Peyer's patch (tissue), 4 donors: Measurements from ENCODE around the gene AAGAB. TPM values are rescaled to one million over a fixed set of nuclear protein-coding genes. Genes with fewer than 3 reads are reported as not detected.

Experiments used
- DNase-seq, 3 donors: peaks; one replicate each; pipeline ENCODE4 v3.0.0-alpha.2; 2017 to 2019
- H3K27ac ChIP-seq, 4 donors: fragments of 200-600 bp; sonication (generic); one replicate each; pipeline ENCODE4 v1.5.1; 2016 to 2019
- H3K27me3 ChIP-seq, 2 donors: fragments of 200-600 bp; sonication (generic); one replicate each; pipeline ENCODE4 v1.5.1; 2019
- H3K36me3 ChIP-seq, 3 donors: fragments of 200-600 bp; sonication (generic); one replicate each; pipeline ENCODE4 v1.5.1; 2016 to 2019
- H3K4me1 ChIP-seq, 4 donors: fragments of 200-600 bp; sonication (generic); one replicate each; pipeline ENCODE4 v1.5.1; 2016 to 2019
- H3K4me3 ChIP-seq, 4 donors: fragments of 200-600 bp; sonication (generic); 1 replicate in 3 of 4; 2 replicates in 1 of 4; pipeline ENCODE4 v1.5.1; 2016 to 2019; ENCODE audit warnings: mild to moderate bottlenecking in 1 of 4
- H3K9me3 ChIP-seq, 4 donors: fragments of 200-600 bp; sonication (generic); one replicate each; pipeline ENCODE4 v1.5.1; 2016 to 2019; ENCODE audit warnings: mild to moderate bottlenecking in 1 of 4
- POLR2A ChIP-seq, 2 donors: fragments of 450-650 bp; IDR thresholded peaks; one replicate each; pipeline ENCODE4 v1.5.1; 2017; ENCODE audit warnings: antibody characterized with exemption in 2 of 2, mild to moderate bottlenecking in 2 of 2, moderate library complexity in 2 of 2
- total RNA-seq, 4 donors: library from RNA; depleted of rRNA; stranded (reverse); fragments of >200 nt; gene quantifications; one replicate each; pipeline ENCODE4 v1.1.0, GENCODE V29; 2016
- TF ChIP-seq, protein P1 (sequence below), 6 experiments: fragments of 450-650 bp in 4 of 6; fragments of 200-600 bp in 2 of 6; sonication (generic) in 1 of 6; IDR thresholded peaks; one replicate each; pipeline ENCODE4 v1.5.1; 2017 to 2019; ENCODE audit warnings: antibody characterized with exemption in 6 of 6, mild to moderate bottlenecking in 3 of 6, moderate library complexity in 1 of 6

Gene AAGAB
- total RNA-seq, 4 donors from 2014 or later, result 27.5 to 54.5 (median 42.8) TPM

DNA sequence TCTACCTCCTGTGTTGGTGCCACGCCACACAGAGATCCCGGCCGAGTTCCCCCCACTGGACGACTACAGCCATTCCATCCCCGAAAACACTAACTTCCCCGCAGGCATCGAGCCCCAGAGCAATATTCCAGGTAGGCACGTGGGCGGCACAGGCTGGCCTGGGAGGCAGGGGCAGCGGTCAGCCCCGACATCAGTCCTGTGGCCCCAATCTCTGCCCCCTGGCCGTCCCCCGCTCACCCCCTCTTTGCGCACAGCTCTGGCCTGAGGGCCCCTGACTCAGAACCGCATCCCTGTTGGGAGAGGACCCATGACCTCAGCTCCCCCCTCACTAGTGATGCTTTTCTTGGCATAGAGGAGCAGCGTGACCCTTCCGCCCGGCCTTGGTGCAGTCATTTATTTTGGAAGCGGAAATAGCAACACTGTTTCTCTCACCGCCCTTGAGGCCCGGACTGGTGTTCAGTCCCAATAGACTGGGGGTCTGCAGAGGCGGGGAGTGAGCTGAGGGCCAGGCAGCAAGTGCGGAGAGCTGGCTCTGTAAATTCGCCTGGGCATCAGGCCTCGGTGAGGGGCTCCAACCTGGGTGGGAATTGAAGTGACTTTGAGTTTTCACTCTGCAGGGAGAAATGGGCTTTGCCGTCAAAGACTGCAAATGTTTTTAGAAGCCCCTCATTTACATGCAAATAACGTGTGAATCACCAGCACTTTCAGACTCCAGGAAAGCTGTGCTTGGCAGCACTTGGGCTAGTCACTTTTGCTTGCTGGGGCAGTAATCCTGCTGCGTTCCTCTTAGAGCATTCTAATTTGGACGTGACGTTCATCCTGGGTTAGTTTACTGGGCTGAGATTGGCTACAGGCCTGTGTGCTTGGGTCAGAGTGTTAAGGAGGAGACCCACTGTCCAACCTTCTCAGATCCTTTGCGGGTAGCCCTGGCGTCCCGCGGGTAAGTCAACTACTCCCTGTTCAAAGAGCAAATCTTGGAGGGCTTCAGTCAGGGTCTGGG lies 88.9 kb downstream of the AAGAB start:
- DNase-seq, result peak in 1 of 3 donors; percentile 45
- Histone ChIP-seq H3K4me3 (no peak overlapping the region), H3K27ac (peak overlapping the region in 2 of 4 donors; percentile 21 to 45), H3K27me3 (no peaks in the 10 kb centered on the region), H3K9me3 (no peaks in the 10 kb centered on the region), H3K36me3 (peaks cover 0 to 60% (median 0%) of the 10 kb centered on the region in 3 donors), H3K4me1 (peaks cover 0 to 26% (median 0%) of the 10 kb centered on the region in 4 donors)
- TF ChIP-seq, protein P1, sequence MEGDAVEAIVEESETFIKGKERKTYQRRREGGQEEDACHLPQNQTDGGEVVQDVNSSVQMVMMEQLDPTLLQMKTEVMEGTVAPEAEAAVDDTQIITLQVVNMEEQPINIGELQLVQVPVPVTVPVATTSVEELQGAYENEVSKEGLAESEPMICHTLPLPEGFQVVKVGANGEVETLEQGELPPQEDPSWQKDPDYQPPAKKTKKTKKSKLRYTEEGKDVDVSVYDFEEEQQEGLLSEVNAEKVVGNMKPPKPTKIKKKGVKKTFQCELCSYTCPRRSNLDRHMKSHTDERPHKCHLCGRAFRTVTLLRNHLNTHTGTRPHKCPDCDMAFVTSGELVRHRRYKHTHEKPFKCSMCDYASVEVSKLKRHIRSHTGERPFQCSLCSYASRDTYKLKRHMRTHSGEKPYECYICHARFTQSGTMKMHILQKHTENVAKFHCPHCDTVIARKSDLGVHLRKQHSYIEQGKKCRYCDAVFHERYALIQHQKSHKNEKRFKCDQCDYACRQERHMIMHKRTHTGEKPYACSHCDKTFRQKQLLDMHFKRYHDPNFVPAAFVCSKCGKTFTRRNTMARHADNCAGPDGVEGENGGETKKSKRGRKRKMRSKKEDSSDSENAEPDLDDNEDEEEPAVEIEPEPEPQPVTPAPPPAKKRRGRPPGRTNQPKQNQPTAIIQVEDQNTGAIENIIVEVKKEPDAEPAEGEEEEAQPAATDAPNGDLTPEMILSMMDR (IDR thresholded peaks at IDR 0.05), result no peak
- TF ChIP-seq POLR2A (IDR thresholded peaks at IDR 0.05), result no peak

GRCh38 chr15:67164811-67165253 lies 89.6 kb downstream of the AAGAB start:
- H3K27ac ChIP-seq, result peak overlapping the region in 2 of 4 donors; percentile 40 to 45
- TF ChIP-seq POLR2A (IDR thresholded peaks at IDR 0.05), result no peak
- TF ChIP-seq, protein P1 (IDR thresholded peaks at IDR 0.05), result no peak
- H3K9me3 ChIP-seq, result no peaks in the 10 kb centered on the region
- DNase-seq, result peak in 1 of 3 donors; percentile 46
- H3K27me3 ChIP-seq, result no peaks in the 10 kb centered on the region
- peaks cover 0 to 26% (median 0%) of the 10 kb centered on the region in 4 donors for H3K4me1 ChIP-seq
- H3K4me3 ChIP-seq, result no peak overlapping the region
- peaks cover 0 to 52% (median 0%) of the 10 kb centered on the region in 3 donors for H3K36me3 ChIP-seq

- H3K9me3 ChIP-seq, result no peaks in the 10 kb centered on the region
- DNase-seq, result peak in 1 of 3 donors; percentile 63
- H3K27ac ChIP-seq, result peak overlapping the region in 2 of 4 donors; percentile 40 to 45
- H3K4me3 ChIP-seq, result no peak overlapping the region
- H3K27me3 ChIP-seq, result no peaks in the 10 kb centered on the region
- TF ChIP-seq POLR2A (IDR thresholded peaks at IDR 0.05), result no peak
- TF ChIP-seq, protein P1 (IDR thresholded peaks at IDR 0.05), result no peak
- peaks cover 0 to 51% (median 0%) of the 10 kb centered on the region in 3 donors for H3K36me3 ChIP-seq
- H3K4me1 ChIP-seq, result peaks cover 0 to 26% (median 0%) of the 10 kb centered on the region in 4 donors
These were observed 90.1 kb downstream of the AAGAB start for GRCh38 chr15:67164401-67164791.

- Histone ChIP-seq H3K4me1 (peaks cover 0 to 31% (median 0%) of the 10 kb centered on the region in 4 donors), H3K36me3 (peaks cover 0 to 39% (median 0%) of the 10 kb centered on the region in 3 donors), H3K27me3 (no peaks in the 10 kb centered on the region), H3K4me3 (no peak overlapping the region), H3K27ac (no peak overlapping the region), H3K9me3 (no peaks in the 10 kb centered on the region)
- DNase-seq, result peak in 1 of 3 donors; percentile 26
- TF ChIP-seq POLR2A (IDR thresholded peaks at IDR 0.05), result no peak
- TF ChIP-seq, protein P1 (IDR thresholded peaks at IDR 0.05), result no peak
These were observed 91.3 kb downstream of the AAGAB start for GRCh38 chr15:67163180-67163579.

- peak in 1 of 3 donors; percentile 67 for DNase-seq
- TF ChIP-seq, protein P1 (IDR thresholded peaks at IDR 0.05), result peak in 2 of 6 experiments; percentile 15 to 19
- no peak for TF ChIP-seq POLR2A (IDR thresholded peaks at IDR 0.05)
- H3K9me3 ChIP-seq, result no peaks in the 10 kb centered on the region
- peak overlapping the region in 2 of 4 donors; percentile 50 to 62 for H3K27ac ChIP-seq
- H3K36me3 ChIP-seq, result peaks cover 0 to 26% (median 0%) of the 10 kb centered on the region in 3 donors
- peaks cover 0 to 29% (median 0%) of the 10 kb centered on the region in 4 donors for H3K4me1 ChIP-seq
- H3K4me3 ChIP-seq, result no peak overlapping the region
- H3K27me3 ChIP-seq, result no peaks in the 10 kb centered on the region
These were observed 92.6 kb downstream of the AAGAB start for GRCh38 chr15:67161881-67162280.
